Neural cell (in vitro differentiated cells): ENCODE results near the gene ZRANB1.

Experiments used
- EP300 ChIP-seq: fragments of 450-650 bp; conservative IDR thresholded peaks from 2 replicates; pipeline ENCODE4 v1.6.1; 2014; ENCODE audit warnings: antibody characterized with exemption, mild to moderate bottlenecking, moderate library complexity; ENCODE audit not compliant: poor library complexity, severe bottlenecking
- EZH2 ChIP-seq: fragments of 200-600, 300-800 bp; shearing (Covaris generic), sonication (generic); IDR thresholded peaks from 2 replicates; pipeline ENCODE4 v1.6.1; 2014; ENCODE audit warnings: antibody characterized with exemption, low read length, borderline replicate concordance, mild to moderate bottlenecking; ENCODE audit not compliant: insufficient read depth, poor library complexity, severe bottlenecking
- POLR2AphosphoS5 ChIP-seq: IDR thresholded peaks from 2 replicates; pipeline ENCODE4 v1.6.1; 2012
- RAD21 ChIP-seq: fragments of 450-650 bp; conservative IDR thresholded peaks from 2 replicates; pipeline ENCODE4 v1.6.1; 2014; ENCODE audit warnings: antibody characterized with exemption, mild to moderate bottlenecking, moderate library complexity
- SMC3 ChIP-seq: fragments of 450-650 bp; conservative IDR thresholded peaks from 2 replicates; pipeline ENCODE4 v1.6.1; 2014; ENCODE audit warnings: antibody characterized with exemption, mild to moderate bottlenecking, moderate library complexity; ENCODE audit not compliant: poor library complexity
- TAF1 ChIP-seq: IDR thresholded peaks from 2 replicates; pipeline ENCODE4 v1.6.1; 2012; ENCODE audit warnings: low read depth
- TF ChIP-seq, protein P1 (sequence below): fragments of 450-650 bp; IDR thresholded peaks from 2 replicates; pipeline ENCODE4 v1.5.1; 2014; ENCODE audit warnings: antibody characterized with exemption, mild to moderate bottlenecking, moderate library complexity; ENCODE audit not compliant: poor library complexity, severe bottlenecking

DNA sequence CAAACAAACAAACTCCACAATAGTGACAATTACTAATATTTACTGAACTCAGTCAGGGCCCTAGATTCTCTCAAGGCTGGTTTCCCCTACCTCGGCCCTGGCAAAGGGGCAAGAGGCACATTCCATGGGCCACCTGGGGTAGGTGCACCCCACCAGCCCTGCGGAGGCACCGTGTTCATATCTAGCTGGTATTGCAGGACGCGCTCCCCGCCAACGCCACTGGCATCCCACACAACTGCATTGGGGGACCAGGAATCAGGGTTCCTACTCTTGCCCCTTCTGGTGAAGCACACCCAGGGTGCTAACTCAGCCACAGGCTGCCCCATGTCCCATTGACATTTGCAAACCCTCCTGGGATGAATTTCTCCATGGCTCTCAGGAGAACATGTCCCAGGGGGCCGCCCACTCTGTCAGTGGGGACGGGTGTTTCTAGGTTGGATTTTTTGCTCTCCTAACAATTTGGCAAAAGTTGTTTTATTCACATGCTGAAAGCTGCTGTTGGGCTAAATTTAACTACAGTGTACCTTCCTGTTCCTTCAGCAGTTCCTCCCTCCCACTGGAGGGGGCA, 76.7 kb downstream of the ZRANB1 start:
- TF ChIP-seq, protein P1, sequence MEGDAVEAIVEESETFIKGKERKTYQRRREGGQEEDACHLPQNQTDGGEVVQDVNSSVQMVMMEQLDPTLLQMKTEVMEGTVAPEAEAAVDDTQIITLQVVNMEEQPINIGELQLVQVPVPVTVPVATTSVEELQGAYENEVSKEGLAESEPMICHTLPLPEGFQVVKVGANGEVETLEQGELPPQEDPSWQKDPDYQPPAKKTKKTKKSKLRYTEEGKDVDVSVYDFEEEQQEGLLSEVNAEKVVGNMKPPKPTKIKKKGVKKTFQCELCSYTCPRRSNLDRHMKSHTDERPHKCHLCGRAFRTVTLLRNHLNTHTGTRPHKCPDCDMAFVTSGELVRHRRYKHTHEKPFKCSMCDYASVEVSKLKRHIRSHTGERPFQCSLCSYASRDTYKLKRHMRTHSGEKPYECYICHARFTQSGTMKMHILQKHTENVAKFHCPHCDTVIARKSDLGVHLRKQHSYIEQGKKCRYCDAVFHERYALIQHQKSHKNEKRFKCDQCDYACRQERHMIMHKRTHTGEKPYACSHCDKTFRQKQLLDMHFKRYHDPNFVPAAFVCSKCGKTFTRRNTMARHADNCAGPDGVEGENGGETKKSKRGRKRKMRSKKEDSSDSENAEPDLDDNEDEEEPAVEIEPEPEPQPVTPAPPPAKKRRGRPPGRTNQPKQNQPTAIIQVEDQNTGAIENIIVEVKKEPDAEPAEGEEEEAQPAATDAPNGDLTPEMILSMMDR: no peak
- TF ChIP-seq EZH2 (no peak), EP300 (no peak), RAD21 (no peak), TAF1 (no peak), POLR2AphosphoS5 (no peak), SMC3 (no peak)
